Stimulated activated CD4-positive, alpha-beta T cell treated with anti-CD3 and anti-CD28 coated beads, TNF-alpha, amount 100 ng/mL, for 4 hours (primary cell): ENCODE data around the gene SUMF2.
"Not testable (repeated sequence)": the region's sequence is repeated elsewhere in the genome, so short reads cannot be mapped to it uniquely, and the experiment has no call there.

Experiments
- DNase-seq, 3 experiments: peaks; one replicate each; pipeline ENCODE4 v3.0.0-alpha.2; 2020; ENCODE audit warnings: low read depth in 3 of 3

SUMF2 gene

DNA sequence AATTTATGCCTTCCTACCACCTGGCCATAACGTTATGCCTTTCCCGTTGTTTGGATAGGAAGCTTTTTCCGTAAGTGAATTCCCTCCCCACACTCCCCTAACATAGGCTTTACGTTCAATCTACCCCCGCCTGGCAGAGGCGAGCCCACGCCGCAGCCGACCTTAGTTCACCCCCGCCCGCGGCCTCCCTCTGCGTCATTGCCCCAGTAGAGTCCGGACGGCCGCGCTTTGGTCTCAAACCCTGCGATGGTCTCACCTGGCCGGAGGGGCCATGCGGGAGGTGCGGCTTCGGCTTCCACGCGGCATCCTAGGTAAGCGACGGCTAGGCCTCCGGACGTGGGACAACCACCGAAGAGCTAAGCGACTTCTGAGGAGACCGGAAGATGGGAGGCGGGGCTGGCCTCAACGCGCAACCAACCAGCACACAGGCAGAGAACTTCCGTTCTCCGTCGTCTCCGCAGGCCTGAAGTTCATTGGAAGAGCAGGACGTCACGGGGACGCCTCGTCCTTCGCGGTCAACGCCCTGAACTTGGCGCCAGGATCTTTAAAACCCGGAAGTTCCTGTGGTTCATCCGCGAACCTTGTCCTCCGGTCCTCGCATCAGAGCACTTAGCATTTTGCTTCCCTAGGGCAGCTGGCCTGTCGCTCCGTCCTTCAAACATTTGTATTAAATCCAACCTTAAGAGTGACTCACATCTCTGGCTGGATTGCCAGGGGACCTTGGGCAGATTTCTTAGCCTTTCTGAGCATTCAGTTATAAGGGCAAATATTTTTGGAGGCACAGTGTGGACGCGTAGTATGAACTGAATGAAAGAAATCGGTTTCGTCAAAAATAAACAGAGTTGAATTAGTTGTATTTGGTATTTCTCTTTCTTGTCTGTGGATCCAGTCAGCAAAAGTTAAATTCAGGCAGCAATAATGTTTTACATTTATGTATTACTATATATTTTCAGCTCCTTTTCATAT, 42.3 kb downstream of the SUMF2 start, which contains the start of gene CHCHD2:
Gene CHCHD2, minus strand, starts transcription at position 369 of the 966 bp plus-strand sequence. Its CDS starts 63 bp downstream, at position 306.
- peak; percentile 70 to 86 (median 85) for DNase-seq

- DNase-seq = no peak
These were observed 43.8 kb downstream of the SUMF2 start for GRCh38 chr7:56107954-56108258.

GRCh38 chr7:56110611-56111010, 46.5 kb downstream of the SUMF2 start:
- DNase-seq = no peak

DNA sequence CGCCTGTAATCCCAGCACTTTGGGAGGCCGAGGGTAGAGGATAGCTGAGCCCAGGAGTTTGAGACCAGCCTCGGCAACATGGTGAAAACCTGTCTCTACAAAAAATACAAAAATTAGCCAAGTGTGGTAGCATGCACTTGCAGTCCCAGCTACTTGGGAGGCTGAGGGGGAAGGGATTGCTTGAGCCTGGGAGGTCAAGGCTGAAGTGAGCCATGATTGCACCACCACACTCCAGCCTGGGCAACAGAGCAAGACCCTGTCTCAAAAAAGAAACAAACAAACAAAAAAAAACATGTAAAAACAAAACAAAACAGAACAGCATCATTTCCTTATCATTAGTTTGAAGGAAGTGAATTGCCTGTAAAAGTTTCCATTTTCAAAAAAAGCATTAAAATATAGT, 48.2 kb downstream of the SUMF2 start:
- not testable (repeated sequence) for DNase-seq

- DNase-seq = no peak
These were observed 51.9 kb downstream of the SUMF2 start, which contains the start of gene NUPR2 for GRCh38 chr7:56115852-56116538. NUPR2 (minus strand) TSS chr7:56116417; CDS start chr7:56116314, 103 bp downstream.

- DNase-seq = no peak
These were observed 57.4 kb downstream of the SUMF2 start for GRCh38 chr7:56121440-56121839.

GRCh38 chr7:56124981-56125380, 60.9 kb downstream of the SUMF2 start:
- no peak for DNase-seq

GRCh38 chr7:56125831-56126230, 61.7 kb downstream of the SUMF2 start:
- no peak for DNase-seq

DNA sequence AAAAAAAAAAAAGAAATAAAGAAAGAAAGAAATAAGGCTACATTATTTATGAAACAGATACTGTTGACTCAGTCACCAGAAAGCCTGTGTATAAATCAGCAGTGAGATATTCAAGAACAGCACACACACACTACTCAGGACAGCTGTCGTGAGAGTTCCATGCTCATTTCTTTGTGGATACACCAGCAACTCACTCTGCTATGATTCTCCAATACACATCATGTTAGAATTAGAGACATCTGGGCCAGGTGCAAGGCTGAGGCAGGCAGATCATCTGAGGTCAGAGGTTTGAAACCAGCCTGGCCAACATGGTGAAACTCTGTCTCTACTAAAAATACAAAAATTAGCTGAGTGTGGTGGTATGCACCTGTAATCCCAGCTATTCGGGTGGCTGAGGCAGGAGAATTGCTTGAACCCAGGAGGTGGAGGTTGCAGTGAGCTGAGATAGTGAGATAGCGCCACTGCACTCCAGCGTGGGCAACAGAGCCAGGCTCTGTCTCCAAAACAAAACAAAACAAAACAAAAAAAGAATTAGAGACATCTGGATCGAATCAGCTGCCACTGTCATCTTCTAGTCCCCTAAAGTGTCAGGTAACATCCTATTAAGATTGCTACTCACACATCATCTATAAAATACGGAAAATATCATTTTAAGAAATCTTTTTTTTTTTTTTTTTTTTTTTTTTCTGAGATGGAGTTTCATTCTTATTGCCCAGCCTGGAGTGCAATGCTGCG, 63.3 kb downstream of the SUMF2 start:
- DNase-seq = no peak
